Kasumi-1 (cell line): Measurements from ENCODE around the gene LZTS3.
"Not testable (repeated sequence)": the region's sequence is repeated elsewhere in the genome, so short reads cannot be mapped to it uniquely, and the experiment has no call there.

ENCODE experiments used
- DNase-seq, 2 experiments: peaks; one replicate each; lab custom pipeline; 2025; lab: John Stamatoyannopoulos, UW

The LZTS3 gene

GRCh38 chr20:3167738-3168078 lies 5.6 kb downstream of the LZTS3 start:
- DNase-seq = no peak

- no peak for DNase-seq
These were observed 6.4 kb downstream of the LZTS3 start for GRCh38 chr20:3166913-3167342.

GRCh38 chr20:3166338-3166912 lies 6.9 kb downstream of the LZTS3 start:
- no peak for DNase-seq

- DNase-seq = peak; percentile 56 to 67
These were observed 7.6 kb downstream of the LZTS3 start for GRCh38 chr20:3165473-3166337.

DNA sequence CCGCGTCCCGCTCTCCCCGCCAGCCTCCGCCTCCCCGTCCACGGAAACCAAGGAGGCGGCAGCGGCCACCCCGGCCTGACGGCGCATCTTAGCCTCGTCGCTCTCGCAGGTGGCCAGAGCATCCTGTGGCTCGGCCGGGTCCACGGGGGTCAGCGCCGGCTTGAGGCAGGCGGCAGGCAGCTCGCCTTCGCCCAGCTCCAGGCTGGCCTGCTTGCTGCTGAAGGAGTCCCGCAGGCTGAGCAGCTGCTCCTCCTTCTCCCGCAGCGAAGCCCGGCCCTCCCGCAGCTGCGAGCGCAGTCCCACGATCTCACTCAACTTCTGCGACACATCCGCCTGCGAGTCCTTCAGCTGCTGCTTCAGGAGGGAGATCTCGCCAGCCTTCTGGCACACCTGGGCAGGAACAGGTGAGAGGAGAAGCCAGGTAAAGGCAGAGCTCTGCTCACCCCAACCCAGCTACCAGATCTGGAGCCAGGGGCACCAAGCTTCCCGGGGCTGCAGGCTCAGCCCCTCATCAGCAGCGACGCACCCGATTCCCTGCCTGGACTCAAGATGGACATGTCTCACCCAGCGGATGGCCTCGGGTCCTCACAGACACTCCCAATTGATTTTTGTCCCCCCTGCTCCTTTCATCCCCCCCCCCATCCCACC lies 8.5 kb downstream of the LZTS3 start:
- DNase-seq = no peak

DNA sequence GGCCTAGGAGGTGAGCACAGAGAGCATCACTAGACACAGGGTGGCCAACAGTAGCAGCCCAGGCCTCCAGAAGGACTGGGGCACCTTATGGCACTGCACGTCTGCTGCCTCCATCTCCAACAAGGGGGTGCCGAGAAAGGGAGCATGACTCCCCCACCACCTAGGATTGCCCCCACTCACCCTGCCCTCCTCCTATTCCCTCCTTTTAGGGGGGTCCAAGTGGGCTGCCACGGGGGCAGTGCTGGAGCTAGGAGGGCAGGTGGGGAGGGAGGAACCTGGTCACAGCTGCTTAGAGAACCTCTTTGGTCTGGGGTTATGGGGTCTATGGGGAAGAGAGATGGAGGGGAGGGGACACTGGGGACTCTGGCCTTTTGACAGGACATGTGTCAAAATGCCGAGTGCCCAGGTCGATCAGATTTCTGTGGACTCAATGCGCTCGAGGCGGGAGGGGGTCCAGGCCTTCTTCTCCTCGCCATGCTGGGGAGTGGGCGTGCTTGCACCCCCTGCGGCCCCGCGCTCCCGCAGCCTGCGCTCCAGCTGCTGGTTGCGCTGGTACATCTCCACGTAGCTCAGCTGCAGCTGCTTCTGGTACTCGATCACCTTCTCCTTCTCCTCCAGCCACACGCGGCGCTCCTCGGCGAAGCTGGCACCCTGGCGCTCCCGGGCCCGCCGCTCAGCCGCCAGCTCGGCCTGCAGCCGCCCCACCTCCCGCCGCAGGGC lies 9.1 kb downstream of the LZTS3 start:
- DNase-seq = no peak

- no peak for DNase-seq
These were observed 10.0 kb downstream of the LZTS3 start for GRCh38 chr20:3163099-3164042.

DNA sequence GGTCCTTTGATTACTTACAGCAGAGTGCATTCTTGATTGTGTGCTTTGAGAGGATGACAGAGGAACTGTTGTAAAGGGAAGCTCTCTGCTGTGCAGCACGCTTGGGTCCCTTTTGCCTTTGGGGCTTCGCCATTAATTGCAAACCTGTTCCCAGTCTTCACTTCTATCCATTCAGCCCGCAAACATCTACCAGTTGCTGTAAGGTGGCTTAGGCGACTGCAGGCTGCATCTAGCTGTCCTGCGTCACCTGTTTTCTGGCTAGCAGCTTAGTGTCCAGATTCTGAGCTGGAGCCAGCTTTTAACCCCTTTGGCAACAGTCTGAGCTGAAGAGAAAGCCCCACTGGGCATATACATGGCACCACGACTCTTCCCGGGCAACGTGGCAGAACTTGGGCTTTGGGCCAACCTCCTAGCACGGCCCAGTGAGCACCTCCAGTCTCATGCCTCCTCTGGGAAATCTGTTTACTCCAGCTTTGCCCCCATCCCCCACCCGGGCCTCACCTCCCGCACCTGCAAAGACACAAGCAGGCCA lies 11.2 kb downstream of the LZTS3 start:
- DNase-seq = no peak

DNA sequence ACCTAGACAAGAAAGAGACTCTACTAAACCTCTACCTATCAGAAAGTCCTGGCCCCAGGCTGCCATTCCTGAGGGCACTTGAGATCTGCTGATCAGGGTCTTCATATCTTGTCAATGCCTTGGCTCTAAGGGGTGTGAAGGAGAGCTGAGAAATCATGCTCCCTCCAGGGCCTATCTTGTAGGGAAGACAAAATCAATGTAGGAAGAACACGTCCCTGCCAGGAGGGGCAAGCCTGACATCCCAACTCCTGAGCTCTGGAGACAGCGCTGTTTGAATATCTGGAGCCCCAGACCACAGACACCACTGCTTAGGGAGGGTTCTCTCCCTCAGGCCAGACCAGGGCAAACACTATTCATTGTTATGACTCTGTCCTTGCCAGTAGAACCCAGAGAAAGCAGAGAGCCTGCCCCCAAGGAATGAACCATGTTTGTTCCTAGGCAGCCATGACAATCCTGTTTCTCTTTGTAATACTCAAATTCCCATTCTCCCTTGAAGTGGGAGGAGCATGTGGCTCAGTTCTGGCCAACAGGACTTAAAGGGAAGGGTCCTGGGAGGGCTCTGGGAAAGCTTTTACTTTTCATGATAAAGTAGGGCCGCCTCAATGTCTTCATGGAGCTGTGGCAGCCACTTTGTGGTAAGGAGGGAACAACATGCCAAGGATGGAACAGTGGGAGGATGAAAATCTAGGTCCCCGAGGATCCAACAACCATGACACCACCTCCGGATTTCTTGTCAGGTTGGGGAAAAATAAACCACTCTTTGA lies 11.9 kb downstream of the LZTS3 start:
- no peak for DNase-seq

- DNase-seq = no peak
These were observed 12.9 kb downstream of the LZTS3 start for GRCh38 chr20:3160418-3160817.

- peak in 1 of 2 experiments; percentile 17 for DNase-seq
These were observed 14.3 kb downstream of the LZTS3 start for GRCh38 chr20:3158968-3159431.

- DNase-seq = no peak
These were observed 15.5 kb downstream of the LZTS3 start for GRCh38 chr20:3157817-3158216.

DNA sequence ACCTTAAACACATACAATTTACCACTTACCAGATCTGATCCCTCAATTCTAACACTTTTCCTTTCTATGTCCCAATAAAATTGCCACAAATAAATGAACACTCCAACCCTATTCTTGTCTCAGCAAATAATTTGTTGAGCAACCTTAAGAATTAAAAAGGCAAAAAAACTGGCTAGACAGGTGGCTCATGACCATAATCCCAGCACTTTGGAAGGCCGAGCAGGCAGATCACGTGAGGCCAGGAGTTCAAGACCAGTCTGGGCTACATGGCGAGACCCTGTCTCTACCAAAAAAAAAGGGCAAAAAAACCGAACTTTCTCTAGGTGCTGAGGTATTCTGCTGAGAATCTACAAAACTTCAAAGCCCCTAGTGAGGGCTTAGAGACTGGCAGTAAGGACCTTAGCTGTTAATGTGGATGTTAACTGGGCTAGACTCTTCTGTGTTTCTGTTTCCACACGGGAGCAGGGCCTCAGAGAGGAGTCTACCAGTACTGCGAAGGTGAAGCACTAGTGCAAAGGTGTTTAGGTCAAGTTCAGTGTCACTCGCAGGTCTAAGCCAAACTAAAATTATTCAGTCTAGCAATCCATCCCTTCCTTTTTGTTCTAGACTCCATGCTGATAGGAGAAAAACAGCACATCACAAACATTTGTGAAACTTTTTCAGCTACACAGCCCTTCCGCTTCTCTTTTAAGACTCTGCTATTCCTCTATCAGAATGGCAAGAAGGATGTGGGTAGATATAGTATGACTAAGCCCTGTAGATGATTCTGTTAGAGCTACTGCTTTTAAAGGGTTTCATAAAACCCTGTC lies 16.3 kb downstream of the LZTS3 start:
- DNase-seq = peak; percentile 15 to 33

GRCh38 chr20:3152057-3152644 lies 21.2 kb downstream of the LZTS3 start:
- DNase-seq = not testable (repeated sequence)

GRCh38 chr20:3150908-3151307 lies 22.4 kb downstream of the LZTS3 start:
- DNase-seq = no peak

DNA sequence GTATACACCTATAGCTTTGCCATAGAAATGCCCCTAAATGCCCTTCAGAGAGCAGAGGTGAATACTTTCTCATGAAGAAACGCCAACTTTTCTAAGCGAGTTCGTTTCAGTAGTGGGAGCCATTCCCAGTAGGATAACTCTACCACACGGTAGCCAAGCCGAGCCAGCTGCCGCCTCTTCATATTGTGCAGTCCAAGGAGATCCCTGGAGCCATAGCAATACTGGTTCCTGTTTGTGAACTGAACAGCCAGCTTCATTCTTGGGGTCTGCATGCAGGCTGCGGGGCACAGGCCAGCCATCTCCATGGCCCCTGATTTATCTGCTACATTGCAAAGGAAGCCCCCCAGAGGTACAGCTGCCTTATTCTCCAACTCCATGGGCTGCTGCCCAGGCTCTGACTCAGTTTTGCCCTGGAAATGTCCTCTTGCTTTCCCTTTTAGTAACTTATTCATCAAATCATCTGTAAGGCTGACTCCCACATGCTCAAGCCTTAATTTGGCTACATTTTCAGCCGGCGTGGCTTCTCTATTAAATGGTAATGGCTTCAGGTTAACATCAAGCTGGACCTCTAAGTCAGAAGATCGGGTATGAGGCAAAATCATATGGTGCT lies 26.5 kb downstream of the LZTS3 start:
- no peak for DNase-seq

- DNase-seq = no peak
These were observed 31.6 kb downstream of the LZTS3 start for GRCh38 chr20:3141757-3142156.

DNA sequence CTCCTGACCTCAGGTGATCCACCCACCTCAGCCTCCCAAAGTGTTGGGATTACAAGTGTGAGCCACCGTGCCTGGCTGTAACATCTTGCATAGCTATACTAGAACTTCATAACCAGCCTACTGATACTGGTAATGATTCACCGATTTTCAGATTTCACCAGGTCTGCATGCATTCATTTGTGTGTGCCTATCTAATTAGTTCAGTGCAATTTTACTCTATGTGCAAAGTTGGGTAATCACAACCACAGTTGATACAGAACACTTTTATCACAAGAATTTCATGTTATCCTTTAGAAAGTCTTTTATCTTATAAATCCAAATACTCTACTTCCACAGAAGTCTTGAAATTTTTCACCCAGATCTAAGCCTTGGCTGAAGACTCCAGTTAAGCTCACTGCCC lies 35.9 kb downstream of the LZTS3 start:
- DNase-seq = no peak
